Astrocyte (in vitro differentiated cells and primary cell): ENCODE results near the gene CCDC200. TPM values are rescaled to one million over a fixed set of nuclear protein-coding genes. Genes with fewer than 3 reads are reported as not detected.

Experiments used
- DNase-seq: peaks from one replicate; pipeline ENCODE4 v3.0.0-alpha.2; 2010; ENCODE audit warnings: low read depth
- FAIRE-seq: peaks from 2 replicates; lab custom pipeline; 2011; peaks lifted over from hg19 to GRCh38; lab: Jason Lieb, UNC
- H2AFZ ChIP-seq: 2 replicates; pipeline ENCODE4 v1.6.0; 2012; ENCODE audit warnings: low read depth, low read length, inconsistent platforms
- H3K27ac ChIP-seq: 2 replicates; pipeline ENCODE4 v1.5.1; 2011; ENCODE audit warnings: low read depth, low read length, inconsistent platforms
- H3K27me3 ChIP-seq: 2 replicates; pipeline ENCODE4 v1.6.0; 2011; ENCODE audit warnings: low read length, inconsistent platforms; ENCODE audit not compliant: insufficient read depth
- H3K36me3 ChIP-seq: 2 replicates; pipeline ENCODE4 v1.5.1; 2011; ENCODE audit warnings: low read length, inconsistent platforms; ENCODE audit not compliant: insufficient read depth
- H3K4me1 ChIP-seq: 2 replicates; pipeline ENCODE4 v1.5.1; 2011; ENCODE audit warnings: low read length, inconsistent platforms; ENCODE audit not compliant: insufficient read depth
- H3K4me2 ChIP-seq: 2 replicates; pipeline ENCODE4 v1.6.0; 2012; ENCODE audit warnings: low read length, inconsistent platforms
- H3K4me3 ChIP-seq: 2 replicates; pipeline ENCODE4 v1.5.1; 2011; ENCODE audit warnings: low read depth, mild to moderate bottlenecking, low read length, inconsistent platforms; ENCODE audit not compliant: insufficient read depth
- H3K79me2 ChIP-seq: 2 replicates; pipeline ENCODE4 v1.6.0; 2012; ENCODE audit warnings: mild to moderate bottlenecking, low read length, inconsistent platforms; ENCODE audit not compliant: insufficient read depth
- H3K9ac ChIP-seq: 2 replicates; pipeline ENCODE4 v1.6.0; 2012; ENCODE audit warnings: mild to moderate bottlenecking, low read length, inconsistent platforms
- H3K9me3 ChIP-seq: 2 replicates; pipeline ENCODE4 v1.5.1; 2012; ENCODE audit warnings: low read depth, mild to moderate bottlenecking, low read length, inconsistent platforms; ENCODE audit not compliant: insufficient read depth
- H4K20me1 ChIP-seq: 2 replicates; pipeline ENCODE4 v1.6.0; 2012; ENCODE audit warnings: low read length, inconsistent platforms; ENCODE audit not compliant: insufficient read depth
- H3K27ac Mint-ChIP-seq: one replicate; pipeline ENCODE4 v1.8.0; 2021; ENCODE audit warnings: mild to moderate bottlenecking, mixed read lengths; ENCODE audit not compliant: unreplicated experiment
- H3K27me3 Mint-ChIP-seq: one replicate; pipeline ENCODE4 v1.8.0; 2021; ENCODE audit warnings: low read depth, mixed read lengths; ENCODE audit not compliant: unreplicated experiment
- H3K36me3 Mint-ChIP-seq: one replicate; pipeline ENCODE4 v1.8.0; 2021; ENCODE audit warnings: low read depth, mixed read lengths; ENCODE audit not compliant: unreplicated experiment
- H3K4me1 Mint-ChIP-seq: one replicate; pipeline ENCODE4 v1.8.0; 2021; ENCODE audit warnings: low read depth, mixed read lengths; ENCODE audit not compliant: unreplicated experiment
- H3K4me3 Mint-ChIP-seq: one replicate; pipeline ENCODE4 v1.8.0; 2021; ENCODE audit warnings: mild to moderate bottlenecking, moderate library complexity, mixed read lengths; ENCODE audit not compliant: unreplicated experiment
- H3K9me3 Mint-ChIP-seq: one replicate; pipeline ENCODE4 v1.8.0; 2021; ENCODE audit warnings: mild to moderate bottlenecking, mixed read lengths; ENCODE audit not compliant: unreplicated experiment
- CTCF ChIP-seq: IDR thresholded peaks from 2 replicates; pipeline ENCODE4 v1.5.1; 2011; ENCODE audit warnings: low read depth, mild to moderate bottlenecking, inconsistent platforms, low read length, moderate library complexity; ENCODE audit not compliant: insufficient read depth
- EZH2 ChIP-seq: IDR thresholded peaks from 2 replicates; pipeline ENCODE4 v1.6.1; 2012; ENCODE audit warnings: mild to moderate bottlenecking, low read length, inconsistent platforms; ENCODE audit not compliant: insufficient read depth
- total RNA-seq: library from RNA; stranded (reverse); gene quantifications from 2 replicates; pipeline ENCODE4 v1.2.1, GENCODE V29; 2021

Gene CCDC200
- total RNA-seq, 1 donor from 2014 or later = not detected

- H3K4me3 Mint-ChIP-seq = peak overlapping the region; percentile 94
- no peaks in the 10 kb centered on the region for H3K9me3 ChIP-seq
- peak overlapping the region; percentile 98 for H3K27ac Mint-ChIP-seq
- peaks cover 10% of the 10 kb centered on the region for H3K4me1 Mint-ChIP-seq
- DNase-seq (no peak), FAIRE-seq (no peak)
- no peak overlapping the region for H3K27ac ChIP-seq
- peaks cover 19% of the 10 kb centered on the region for H3K36me3 Mint-ChIP-seq
- H3K79me2 ChIP-seq = peaks cover 16% of the 10 kb centered on the region
- H3K27me3 ChIP-seq = no peaks in the 10 kb centered on the region
- H4K20me1 ChIP-seq = peaks cover 15% of the 10 kb centered on the region
- peak overlapping the region; percentile 91 for H3K9ac ChIP-seq
- TF ChIP-seq CTCF (no peak), EZH2 (no peak)
- H3K4me2 ChIP-seq = peak overlapping the region; percentile 91
- H3K4me3 ChIP-seq = peak overlapping the region; percentile 83
- H3K36me3 ChIP-seq = peaks cover 32% of the 10 kb centered on the region
- no peaks in the 10 kb centered on the region for H3K27me3 Mint-ChIP-seq
- no peaks in the 10 kb centered on the region for H3K9me3 Mint-ChIP-seq
- peaks cover 11% of the 10 kb centered on the region for H3K4me1 ChIP-seq
- no peak overlapping the region for H2AFZ ChIP-seq
These were observed 15.6 kb downstream of the CCDC200 start for GRCh38 chr17:43212641-43213490.

DNA sequence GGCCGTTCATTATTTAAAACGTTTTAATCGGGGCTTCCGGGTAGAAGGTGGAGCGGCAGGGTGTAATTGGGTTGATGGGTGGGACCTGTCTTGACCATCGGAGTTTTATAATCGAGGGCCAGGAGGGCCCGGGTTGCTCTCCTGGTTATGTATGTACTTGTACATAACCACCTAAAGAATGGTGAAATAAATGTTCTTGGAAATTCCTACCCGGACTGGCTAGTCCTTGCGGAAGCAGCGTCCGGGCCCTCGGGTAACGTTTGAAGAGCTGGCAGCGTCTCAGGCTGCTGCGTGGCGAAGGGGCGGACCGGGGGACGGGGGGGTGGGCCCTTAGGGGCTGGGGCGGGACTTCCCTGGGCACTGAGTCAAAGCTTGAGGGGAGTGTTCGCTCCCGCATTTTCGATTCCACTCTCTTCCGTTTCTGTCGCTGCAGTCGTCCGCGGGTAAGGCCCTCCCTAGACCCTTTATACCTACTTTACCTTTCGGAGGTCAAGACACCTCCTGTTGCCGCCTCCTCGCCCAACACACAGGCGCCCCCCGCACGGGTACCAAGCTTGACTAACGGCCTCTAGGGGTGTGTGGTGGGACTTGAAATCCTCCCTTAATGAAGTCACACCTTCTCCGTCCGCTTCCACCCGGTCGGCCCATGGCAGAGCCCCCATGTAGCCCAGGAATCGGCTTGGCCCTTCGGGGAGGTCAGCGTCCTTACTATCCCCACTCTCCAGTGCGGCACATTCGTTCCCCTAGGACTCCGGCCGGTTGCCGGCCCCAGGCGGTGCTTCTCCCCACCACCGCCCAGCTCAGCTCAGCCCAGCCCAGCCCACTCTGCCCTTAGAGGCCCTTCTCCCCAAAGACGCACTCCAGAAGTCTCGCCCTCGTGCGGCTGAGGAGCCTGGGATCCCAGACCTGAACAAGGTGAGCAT lies 16.7 kb downstream of the CCDC200 start, which contains the start of gene TMEM106A:
Gene TMEM106A (plus strand): TSS at position 396 of the 923 bp plus-strand sequence. CDS start 1,167 bp downstream, outside the sequence.
- H3K36me3 ChIP-seq = peaks cover 28% of the 10 kb centered on the region
- Mint-ChIP-seq H3K4me1 (peaks cover 10% of the 10 kb centered on the region), H3K9me3 (no peaks in the 10 kb centered on the region), H3K4me3 (peak within 1 kb of the TSS; percentile 94), H3K27me3 (no peaks in the 10 kb centered on the region), H3K27ac (peak within 1 kb of the TSS; percentile 98), H3K36me3 (peaks cover 14% of the 10 kb centered on the region)
- DNase-seq (peak; percentile 75), FAIRE-seq (no peak)
- H3K9me3 ChIP-seq = no peaks in the 10 kb centered on the region
- H3K4me1 ChIP-seq = peaks cover 11% of the 10 kb centered on the region
- H3K27ac ChIP-seq = peak within 1 kb of the TSS; percentile 88
- peaks cover 16% of the 10 kb centered on the region for H3K79me2 ChIP-seq
- H2AFZ ChIP-seq = peak within 1 kb of the TSS; percentile 75
- peak within 1 kb of the TSS; percentile 83 for H3K4me3 ChIP-seq
- TF ChIP-seq EZH2 = no peak
- TF ChIP-seq CTCF = peak; percentile 19
- peak within 1 kb of the TSS; percentile 91 for H3K4me2 ChIP-seq
- peak within 1 kb of the TSS; percentile 91 for H3K9ac ChIP-seq
- H4K20me1 ChIP-seq = peaks cover 15% of the 10 kb centered on the region
- no peaks in the 10 kb centered on the region for H3K27me3 ChIP-seq
